Measurements from ENCODE around the gene ZNF311. TPM values are rescaled to one million over a fixed set of nuclear protein-coding genes. Genes with fewer than 3 reads are reported as not detected.
A peak's percentile ranks its signal among the peaks of the same experiment; 100 is the strongest.

Gene ZNF311
- total and polyA plus RNA-seq, 2 of the 13 experiments (the other 11 are each of a cell fraction or from before 2014, with no cell fraction given), result not detected

- 0 out of 2 replicates have a peak, but pooled peaks have one; percentile 18 for TF ChIP-seq ZNF350 (CRISPR knock-in tag; IDR thresholded peaks at IDR 0.05; ENCODE audit: borderline replicate concordance, low read depth)
- peak; percentile 93 for TF ChIP-seq PRPF4 (IDR thresholded peaks at IDR 0.05; ENCODE audit: low read depth, low read length, poor library complexity, severe bottlenecking)
- TF ChIP-seq, protein P1, sequence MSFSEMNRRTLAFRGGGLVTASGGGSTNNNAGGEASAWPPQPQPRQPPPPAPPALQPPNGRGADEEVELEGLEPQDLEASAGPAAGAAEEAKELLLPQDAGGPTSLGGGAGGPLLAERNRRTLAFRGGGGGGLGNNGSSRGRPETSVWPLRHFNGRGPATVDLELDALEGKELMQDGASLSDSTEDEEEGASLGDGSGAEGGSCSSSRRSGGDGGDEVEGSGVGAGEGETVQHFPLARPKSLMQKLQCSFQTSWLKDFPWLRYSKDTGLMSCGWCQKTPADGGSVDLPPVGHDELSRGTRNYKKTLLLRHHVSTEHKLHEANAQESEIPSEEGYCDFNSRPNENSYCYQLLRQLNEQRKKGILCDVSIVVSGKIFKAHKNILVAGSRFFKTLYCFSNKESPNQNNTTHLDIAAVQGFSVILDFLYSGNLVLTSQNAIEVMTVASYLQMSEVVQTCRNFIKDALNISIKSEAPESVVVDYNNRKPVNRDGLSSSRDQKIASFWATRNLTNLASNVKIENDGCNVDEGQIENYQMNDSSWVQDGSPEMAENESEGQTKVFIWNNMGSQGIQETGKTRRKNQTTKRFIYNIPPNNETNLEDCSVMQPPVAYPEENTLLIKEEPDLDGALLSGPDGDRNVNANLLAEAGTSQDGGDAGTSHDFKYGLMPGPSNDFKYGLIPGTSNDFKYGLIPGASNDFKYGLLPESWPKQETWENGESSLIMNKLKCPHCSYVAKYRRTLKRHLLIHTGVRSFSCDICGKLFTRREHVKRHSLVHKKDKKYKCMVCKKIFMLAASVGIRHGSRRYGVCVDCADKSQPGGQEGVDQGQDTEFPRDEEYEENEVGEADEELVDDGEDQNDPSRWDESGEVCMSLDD (CRISPR knock-in tag; IDR thresholded peaks at IDR 0.05; ENCODE audit: borderline replicate concordance), result 0 out of 2 replicates have a peak, but pooled peaks have one; percentile 68
- 0 out of 2 replicates have a peak, but pooled peaks have one; percentile 7 for TF ChIP-seq ZNF441 (CRISPR knock-in tag; IDR thresholded peaks at IDR 0.05; ENCODE audit: borderline replicate concordance)
- 0 out of 2 replicates have a peak, but pooled peaks have one; percentile 27 for TF ChIP-seq CREB3 (CRISPR knock-in tag; IDR thresholded peaks at IDR 0.05)
- TF ChIP-seq, protein P2, sequence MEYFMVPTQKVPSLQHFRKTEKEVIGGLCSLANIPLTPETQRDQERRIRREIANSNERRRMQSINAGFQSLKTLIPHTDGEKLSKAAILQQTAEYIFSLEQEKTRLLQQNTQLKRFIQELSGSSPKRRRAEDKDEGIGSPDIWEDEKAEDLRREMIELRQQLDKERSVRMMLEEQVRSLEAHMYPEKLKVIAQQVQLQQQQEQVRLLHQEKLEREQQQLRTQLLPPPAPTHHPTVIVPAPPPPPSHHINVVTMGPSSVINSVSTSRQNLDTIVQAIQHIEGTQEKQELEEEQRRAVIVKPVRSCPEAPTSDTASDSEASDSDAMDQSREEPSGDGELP (IDR thresholded peaks at IDR 0.05; ENCODE audit: borderline replicate concordance, low read depth), result no peak
- peak; percentile 9; the same call in 1 of the 2 replicates for TF ChIP-seq MIXL1 (CRISPR knock-in tag; IDR thresholded peaks at IDR 0.05)
- no peak for TF ChIP-seq ZC3H13 (CRISPR knock-in tag; IDR thresholded peaks at IDR 0.05)
- TF ChIP-seq, protein P3, sequence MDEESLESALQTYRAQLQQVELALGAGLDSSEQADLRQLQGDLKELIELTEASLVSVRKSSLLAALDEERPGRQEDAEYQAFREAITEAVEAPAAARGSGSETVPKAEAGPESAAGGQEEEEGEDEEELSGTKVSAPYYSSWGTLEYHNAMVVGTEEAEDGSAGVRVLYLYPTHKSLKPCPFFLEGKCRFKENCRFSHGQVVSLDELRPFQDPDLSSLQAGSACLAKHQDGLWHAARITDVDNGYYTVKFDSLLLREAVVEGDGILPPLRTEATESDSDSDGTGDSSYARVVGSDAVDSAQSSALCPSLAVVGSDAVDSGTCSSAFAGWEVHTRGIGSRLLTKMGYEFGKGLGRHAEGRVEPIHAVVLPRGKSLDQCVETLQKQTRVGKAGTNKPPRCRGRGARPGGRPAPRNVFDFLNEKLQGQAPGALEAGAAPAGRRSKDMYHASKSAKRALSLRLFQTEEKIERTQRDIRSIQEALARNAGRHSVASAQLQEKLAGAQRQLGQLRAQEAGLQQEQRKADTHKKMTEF (CRISPR knock-in tag; IDR thresholded peaks at IDR 0.05), result 0 out of 2 replicates have a peak, but pooled peaks have one; percentile 42
- no peak for TF ChIP-seq CBX1 (IDR thresholded peaks at IDR 0.05; ENCODE audit: low read depth)
- no peak for TF ChIP-seq SNRNP70 (IDR thresholded peaks at IDR 0.05; ENCODE audit: low read depth, low read length)
- no peak for TF ChIP-seq SAP130 (CRISPR knock-in tag; IDR thresholded peaks at IDR 0.05; ENCODE audit: low read depth)
- 0 out of 2 replicates have a peak, but pooled peaks have one; percentile 49 for TF ChIP-seq REL (CRISPR knock-in tag; conservative IDR thresholded peaks at IDR 0.05)
- TF ChIP-seq, protein P4, sequence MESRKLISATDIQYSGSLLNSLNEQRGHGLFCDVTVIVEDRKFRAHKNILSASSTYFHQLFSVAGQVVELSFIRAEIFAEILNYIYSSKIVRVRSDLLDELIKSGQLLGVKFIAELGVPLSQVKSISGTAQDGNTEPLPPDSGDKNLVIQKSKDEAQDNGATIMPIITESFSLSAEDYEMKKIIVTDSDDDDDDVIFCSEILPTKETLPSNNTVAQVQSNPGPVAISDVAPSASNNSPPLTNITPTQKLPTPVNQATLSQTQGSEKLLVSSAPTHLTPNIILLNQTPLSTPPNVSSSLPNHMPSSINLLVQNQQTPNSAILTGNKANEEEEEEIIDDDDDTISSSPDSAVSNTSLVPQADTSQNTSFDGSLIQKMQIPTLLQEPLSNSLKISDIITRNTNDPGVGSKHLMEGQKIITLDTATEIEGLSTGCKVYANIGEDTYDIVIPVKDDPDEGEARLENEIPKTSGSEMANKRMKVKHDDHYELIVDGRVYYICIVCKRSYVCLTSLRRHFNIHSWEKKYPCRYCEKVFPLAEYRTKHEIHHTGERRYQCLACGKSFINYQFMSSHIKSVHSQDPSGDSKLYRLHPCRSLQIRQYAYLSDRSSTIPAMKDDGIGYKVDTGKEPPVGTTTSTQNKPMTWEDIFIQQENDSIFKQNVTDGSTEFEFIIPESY (CRISPR knock-in tag; IDR thresholded peaks at IDR 0.05), result no peak
- no peak for TF ChIP-seq ZNF607 (CRISPR knock-in tag; IDR thresholded peaks at IDR 0.05; ENCODE audit: borderline replicate concordance)
- TF ChIP-seq, protein P5, sequence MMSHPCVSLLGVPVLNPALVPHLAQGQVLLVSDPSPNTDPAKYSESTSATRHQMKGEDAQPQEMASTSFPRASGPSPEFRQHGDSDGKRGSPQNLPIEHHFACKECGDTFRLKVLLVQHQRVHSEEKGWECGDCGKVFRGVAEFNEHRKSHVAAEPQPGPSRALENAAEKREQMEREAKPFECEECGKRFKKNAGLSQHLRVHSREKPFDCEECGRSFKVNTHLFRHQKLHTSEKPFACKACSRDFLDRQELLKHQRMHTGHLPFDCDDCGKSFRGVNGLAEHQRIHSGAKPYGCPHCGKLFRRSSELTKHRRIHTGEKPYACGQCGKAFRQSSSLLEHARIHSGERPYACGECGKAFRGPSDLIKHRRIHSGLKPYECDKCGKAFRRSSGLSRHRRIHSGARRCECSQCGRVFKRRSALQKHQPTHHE (CRISPR knock-in tag; IDR thresholded peaks at IDR 0.05; ENCODE audit: borderline replicate concordance), result 0 out of 2 replicates have a peak, but pooled peaks have one; percentile 11
- TF ChIP-seq ZNF296 (CRISPR knock-in tag; conservative IDR thresholded peaks at IDR 0.05), result no peak
- no peak for TF ChIP-seq REPIN1 (CRISPR knock-in tag; IDR thresholded peaks at IDR 0.05; ENCODE audit: borderline replicate concordance, low read depth)
- no peak for TF ChIP-seq SYNCRIP (IDR thresholded peaks at IDR 0.05; ENCODE audit: insufficient read depth, low read depth, low read length)
- no peak for TF ChIP-seq ZNF451 (CRISPR knock-in tag; IDR thresholded peaks at IDR 0.05)
Measured at GRCh38 chr6:28981431-28981832, 23.7 kb downstream of the ZNF311 start (continued).
